ENCODE data around the gene SARDH.

The SARDH gene

DNA sequence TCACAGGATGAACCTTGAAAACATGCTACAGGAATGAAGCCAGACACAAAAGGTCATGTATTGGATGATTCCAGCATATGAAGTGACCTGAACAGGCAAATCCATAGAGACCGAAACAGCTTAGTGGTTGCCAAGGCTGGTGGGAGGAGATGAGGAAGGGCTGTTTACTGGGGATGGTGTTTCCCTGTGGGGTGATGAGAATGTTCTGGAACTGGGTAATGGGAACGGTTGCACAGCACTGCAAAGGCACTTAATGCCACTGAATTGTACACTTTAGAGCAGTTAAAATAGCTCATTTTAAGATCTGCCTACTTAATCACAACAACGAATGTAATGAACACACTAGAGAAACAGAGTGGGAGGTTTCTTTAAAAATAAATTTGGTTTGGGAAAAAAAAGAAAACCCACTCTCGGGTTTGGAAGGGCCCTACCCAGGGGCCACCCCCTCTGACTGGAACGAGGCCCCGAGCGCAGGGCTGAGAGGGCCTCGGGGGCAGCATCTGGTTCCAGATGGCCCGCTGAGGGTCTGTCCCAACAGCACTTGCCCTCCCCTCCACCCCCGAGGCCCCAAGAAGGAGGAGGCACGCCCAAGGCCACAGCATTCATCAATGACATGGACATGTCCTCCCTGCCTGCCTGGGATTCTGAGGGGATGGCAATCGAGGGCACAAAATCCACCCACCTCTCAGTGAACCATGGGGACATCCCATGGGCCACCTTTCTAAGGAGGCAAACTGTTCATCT, 31.7 kb downstream of the SARDH start:
- TF ChIP-seq, protein P1, sequence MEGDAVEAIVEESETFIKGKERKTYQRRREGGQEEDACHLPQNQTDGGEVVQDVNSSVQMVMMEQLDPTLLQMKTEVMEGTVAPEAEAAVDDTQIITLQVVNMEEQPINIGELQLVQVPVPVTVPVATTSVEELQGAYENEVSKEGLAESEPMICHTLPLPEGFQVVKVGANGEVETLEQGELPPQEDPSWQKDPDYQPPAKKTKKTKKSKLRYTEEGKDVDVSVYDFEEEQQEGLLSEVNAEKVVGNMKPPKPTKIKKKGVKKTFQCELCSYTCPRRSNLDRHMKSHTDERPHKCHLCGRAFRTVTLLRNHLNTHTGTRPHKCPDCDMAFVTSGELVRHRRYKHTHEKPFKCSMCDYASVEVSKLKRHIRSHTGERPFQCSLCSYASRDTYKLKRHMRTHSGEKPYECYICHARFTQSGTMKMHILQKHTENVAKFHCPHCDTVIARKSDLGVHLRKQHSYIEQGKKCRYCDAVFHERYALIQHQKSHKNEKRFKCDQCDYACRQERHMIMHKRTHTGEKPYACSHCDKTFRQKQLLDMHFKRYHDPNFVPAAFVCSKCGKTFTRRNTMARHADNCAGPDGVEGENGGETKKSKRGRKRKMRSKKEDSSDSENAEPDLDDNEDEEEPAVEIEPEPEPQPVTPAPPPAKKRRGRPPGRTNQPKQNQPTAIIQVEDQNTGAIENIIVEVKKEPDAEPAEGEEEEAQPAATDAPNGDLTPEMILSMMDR (conservative IDR thresholded peaks at IDR 0.05; ENCODE audit: low read depth, low read length), result no peak
- H3K4me3 ChIP-seq (ENCODE audit: low read depth, low read length), result no peak overlapping the region
- DNase-seq (ENCODE audit: low read depth), result no peak

GRCh38 chr9:133705576-133705975, 32.6 kb downstream of the SARDH start:
- H3K4me3 ChIP-seq (ENCODE audit: low read depth, low read length), result no peak overlapping the region
- DNase-seq (ENCODE audit: low read depth), result no peak
- TF ChIP-seq, protein P1 (conservative IDR thresholded peaks at IDR 0.05; ENCODE audit: low read depth, low read length), result no peak

GRCh38 chr9:133704711-133705181, 33.4 kb downstream of the SARDH start:
- TF ChIP-seq, protein P1 (conservative IDR thresholded peaks at IDR 0.05; ENCODE audit: low read depth, low read length), result no peak
- DNase-seq (ENCODE audit: low read depth), result no peak
- H3K4me3 ChIP-seq (ENCODE audit: low read depth, low read length), result no peak overlapping the region

- TF ChIP-seq, protein P1 (conservative IDR thresholded peaks at IDR 0.05; ENCODE audit: low read depth, low read length), result no peak
- no peak overlapping the region for H3K4me3 ChIP-seq (ENCODE audit: low read depth, low read length)
- no peak for DNase-seq (ENCODE audit: low read depth)
Measured at GRCh38 chr9:133703591-133704399, 34.4 kb downstream of the SARDH start.

GRCh38 chr9:133702798-133703590, 35.2 kb downstream of the SARDH start:
- DNase-seq (ENCODE audit: low read depth), result no peak
- TF ChIP-seq, protein P1 (conservative IDR thresholded peaks at IDR 0.05; ENCODE audit: low read depth, low read length), result no peak
- H3K4me3 ChIP-seq (ENCODE audit: low read depth, low read length), result peak overlapping the region; percentile 57

GRCh38 chr9:133701981-133702797, 36.0 kb downstream of the SARDH start:
- TF ChIP-seq, protein P1 (conservative IDR thresholded peaks at IDR 0.05; ENCODE audit: low read depth, low read length), result no peak
- H3K4me3 ChIP-seq (ENCODE audit: low read depth, low read length), result peak overlapping the region; percentile 57
- peak; percentile 66 for DNase-seq (ENCODE audit: low read depth)
